Lower leg skin (tissue), 3 donors: ENCODE results near the gene CFAP206.

ENCODE experiments used
- CTCF ChIP-seq, 3 donors: fragments of 450-650 bp; IDR thresholded peaks; one replicate each; pipeline ENCODE4 v1.5.1; 2016; ENCODE audit warnings: antibody characterized with exemption in 3 of 3, mild to moderate bottlenecking in 3 of 3, moderate library complexity in 2 of 3
- POLR2A ChIP-seq, 2 donors: fragments of 450-650 bp; IDR thresholded peaks; one replicate each; pipeline ENCODE4 v1.6.1; 2016 to 2017; ENCODE audit warnings: antibody characterized with exemption in 2 of 2, mild to moderate bottlenecking in 1 of 2, moderate library complexity in 1 of 2

- TF ChIP-seq POLR2A (IDR thresholded peaks at IDR 0.05) (no peak), CTCF (IDR thresholded peaks at IDR 0.05) (no peak)
These were observed 24.9 kb upstream of the CFAP206 start for GRCh38 chr6:87382861-87383260.
